Measurements from ENCODE around the gene PLSCR5.

The PLSCR5 gene

GRCh38 chr3:146559388-146559787 lies 45.8 kb downstream of the PLSCR5 start:
- Histone ChIP-seq H3K9ac (ENCODE audit: low read length) (no peak overlapping the region), H3K36me3 (ENCODE audit: control insufficient read depth, insufficient read depth, low read length) (no peaks in the 10 kb centered on the region), H3K9me3 (ENCODE audit: control insufficient read depth, insufficient read depth, low read depth, low read length) (peaks cover 27% of the 10 kb centered on the region), H3K27me3 (ENCODE audit: control insufficient read depth, insufficient read depth, low read length) (no peaks in the 10 kb centered on the region), H3K27ac (ENCODE audit: low read depth, low read length) (no peak overlapping the region), H3K4me3 (ENCODE audit: low read depth, low read length) (no peak overlapping the region), H3K4me1 (ENCODE audit: control insufficient read depth, insufficient read depth, low read length) (no peaks in the 10 kb centered on the region)

GRCh38 chr3:146558781-146559180 lies 46.4 kb downstream of the PLSCR5 start:
- no peak overlapping the region for H3K9ac ChIP-seq (ENCODE audit: low read length)
- H3K4me1 ChIP-seq (ENCODE audit: control insufficient read depth, insufficient read depth, low read length): no peaks in the 10 kb centered on the region
- no peaks in the 10 kb centered on the region for H3K27me3 ChIP-seq (ENCODE audit: control insufficient read depth, insufficient read depth, low read length)

GRCh38 chr3:146557745-146558144 lies 47.4 kb downstream of the PLSCR5 start:
- Histone ChIP-seq H3K4me3 (ENCODE audit: low read depth, low read length) (no peak overlapping the region), H3K4me1 (ENCODE audit: control insufficient read depth, insufficient read depth, low read length) (no peaks in the 10 kb centered on the region), H3K9ac (ENCODE audit: low read length) (no peak overlapping the region), H3K36me3 (ENCODE audit: control insufficient read depth, insufficient read depth, low read length) (no peaks in the 10 kb centered on the region), H3K27ac (ENCODE audit: low read depth, low read length) (no peak overlapping the region), H3K9me3 (ENCODE audit: control insufficient read depth, insufficient read depth, low read depth, low read length) (peaks cover 27% of the 10 kb centered on the region), H3K27me3 (ENCODE audit: control insufficient read depth, insufficient read depth, low read length) (no peaks in the 10 kb centered on the region)

More at GRCh38 chr3:146558781-146559180, 46.4 kb downstream of the PLSCR5 start:
- no peaks in the 10 kb centered on the region for H3K36me3 ChIP-seq (ENCODE audit: control insufficient read depth, insufficient read depth, low read length)
- no peak overlapping the region for H3K4me3 ChIP-seq (ENCODE audit: low read depth, low read length)
- H3K9me3 ChIP-seq (ENCODE audit: control insufficient read depth, insufficient read depth, low read depth, low read length): peaks cover 27% of the 10 kb centered on the region
- no peak overlapping the region for H3K27ac ChIP-seq (ENCODE audit: low read depth, low read length)

GRCh38 chr3:146555311-146555710 lies 49.8 kb downstream of the PLSCR5 start:
- peaks cover 24% of the 10 kb centered on the region for H3K9me3 ChIP-seq (ENCODE audit: control insufficient read depth, insufficient read depth, low read depth, low read length)
- H3K4me3 ChIP-seq (ENCODE audit: low read depth, low read length): no peak overlapping the region
- peaks cover 5% of the 10 kb centered on the region; the same call in 1 of the 2 replicates for H3K4me1 ChIP-seq (ENCODE audit: control insufficient read depth, insufficient read depth, low read length)
- H3K36me3 ChIP-seq (ENCODE audit: control insufficient read depth, insufficient read depth, low read length): no peaks in the 10 kb centered on the region
- H3K27ac ChIP-seq (ENCODE audit: low read depth, low read length): no peak overlapping the region
- no peak overlapping the region for H3K9ac ChIP-seq (ENCODE audit: low read length)
- no peaks in the 10 kb centered on the region for H3K27me3 ChIP-seq (ENCODE audit: control insufficient read depth, insufficient read depth, low read length)

GRCh38 chr3:146554151-146554760 lies 50.9 kb downstream of the PLSCR5 start:
- H3K36me3 ChIP-seq (ENCODE audit: control insufficient read depth, insufficient read depth, low read length): no peaks in the 10 kb centered on the region
- no peak overlapping the region for H3K27ac ChIP-seq (ENCODE audit: low read depth, low read length)
- no peak overlapping the region for H3K4me3 ChIP-seq (ENCODE audit: low read depth, low read length)
- peaks cover 13% of the 10 kb centered on the region; the same call in 1 of the 2 replicates for H3K4me1 ChIP-seq (ENCODE audit: control insufficient read depth, insufficient read depth, low read length)
- H3K9me3 ChIP-seq (ENCODE audit: control insufficient read depth, insufficient read depth, low read depth, low read length): peaks cover 22% of the 10 kb centered on the region
- H3K27me3 ChIP-seq (ENCODE audit: control insufficient read depth, insufficient read depth, low read length): no peaks in the 10 kb centered on the region
- H3K9ac ChIP-seq (ENCODE audit: low read length): no peak overlapping the region

- Histone ChIP-seq H3K9ac (ENCODE audit: low read length) (no peak overlapping the region), H3K4me3 (ENCODE audit: low read depth, low read length) (no peak overlapping the region), H3K36me3 (ENCODE audit: control insufficient read depth, insufficient read depth, low read length) (no peaks in the 10 kb centered on the region), H3K9me3 (ENCODE audit: control insufficient read depth, insufficient read depth, low read depth, low read length) (peaks cover 7% of the 10 kb centered on the region; the same call in 1 of the 2 replicates), H3K4me1 (ENCODE audit: control insufficient read depth, insufficient read depth, low read length) (peaks cover 14% of the 10 kb centered on the region; the same call in 1 of the 2 replicates), H3K27ac (ENCODE audit: low read depth, low read length) (no peak overlapping the region), H3K27me3 (ENCODE audit: control insufficient read depth, insufficient read depth, low read length) (no peaks in the 10 kb centered on the region)
Observed at GRCh38 chr3:146550743-146551510, 54.2 kb downstream of the PLSCR5 start.

GRCh38 chr3:146550070-146550615 lies 55.0 kb downstream of the PLSCR5 start:
- H3K4me1 ChIP-seq (ENCODE audit: control insufficient read depth, insufficient read depth, low read length): peaks cover 14% of the 10 kb centered on the region
- no peaks in the 10 kb centered on the region for H3K27me3 ChIP-seq (ENCODE audit: control insufficient read depth, insufficient read depth, low read length)
- H3K9me3 ChIP-seq (ENCODE audit: control insufficient read depth, insufficient read depth, low read depth, low read length): no peaks in the 10 kb centered on the region
- no peak overlapping the region for H3K4me3 ChIP-seq (ENCODE audit: low read depth, low read length)
- no peaks in the 10 kb centered on the region for H3K36me3 ChIP-seq (ENCODE audit: control insufficient read depth, insufficient read depth, low read length)
- no peak overlapping the region for H3K9ac ChIP-seq (ENCODE audit: low read length)
- H3K27ac ChIP-seq (ENCODE audit: low read depth, low read length): no peak overlapping the region

- Histone ChIP-seq H3K9ac (ENCODE audit: low read length) (no peak overlapping the region), H3K27me3 (ENCODE audit: control insufficient read depth, insufficient read depth, low read length) (no peaks in the 10 kb centered on the region), H3K9me3 (ENCODE audit: control insufficient read depth, insufficient read depth, low read depth, low read length) (no peaks in the 10 kb centered on the region), H3K27ac (ENCODE audit: low read depth, low read length) (no peak overlapping the region), H3K4me1 (ENCODE audit: control insufficient read depth, insufficient read depth, low read length) (peaks cover 19% of the 10 kb centered on the region), H3K4me3 (ENCODE audit: low read depth, low read length) (no peak overlapping the region), H3K36me3 (ENCODE audit: control insufficient read depth, insufficient read depth, low read length) (no peaks in the 10 kb centered on the region)
Observed at GRCh38 chr3:146547235-146547835, 57.8 kb downstream of the PLSCR5 start.

- no peaks in the 10 kb centered on the region for H3K9me3 ChIP-seq (ENCODE audit: control insufficient read depth, insufficient read depth, low read depth, low read length)
- no peak overlapping the region for H3K4me3 ChIP-seq (ENCODE audit: low read depth, low read length)
- H3K4me1 ChIP-seq (ENCODE audit: control insufficient read depth, insufficient read depth, low read length): peaks cover 24% of the 10 kb centered on the region
- H3K27ac ChIP-seq (ENCODE audit: low read depth, low read length): no peak overlapping the region
- H3K36me3 ChIP-seq (ENCODE audit: control insufficient read depth, insufficient read depth, low read length): peaks cover 9% of the 10 kb centered on the region; the same call in 1 of the 2 replicates
- H3K9ac ChIP-seq (ENCODE audit: low read length): no peak overlapping the region
- no peaks in the 10 kb centered on the region for H3K27me3 ChIP-seq (ENCODE audit: control insufficient read depth, insufficient read depth, low read length)
Observed at GRCh38 chr3:146546366-146546965, 58.7 kb downstream of the PLSCR5 start.

GRCh38 chr3:146544929-146545528 lies 60.1 kb downstream of the PLSCR5 start:
- 0 out of 2 replicates have a peak overlapping the region, but pooled peaks have one; percentile 69 for H3K27ac ChIP-seq (ENCODE audit: low read depth, low read length)

More at GRCh38 chr3:146544929-146545528, 60.1 kb downstream of the PLSCR5 start:
- Histone ChIP-seq H3K4me3 (ENCODE audit: low read depth, low read length) (peak overlapping the region; percentile 80), H3K36me3 (ENCODE audit: control insufficient read depth, insufficient read depth, low read length) (peaks cover 22% of the 10 kb centered on the region; the same call in 1 of the 2 replicates), H3K27me3 (ENCODE audit: control insufficient read depth, insufficient read depth, low read length) (no peaks in the 10 kb centered on the region), H3K9me3 (ENCODE audit: control insufficient read depth, insufficient read depth, low read depth, low read length) (peaks cover 2% of the 10 kb centered on the region; the same call in 1 of the 2 replicates), H3K4me1 (ENCODE audit: control insufficient read depth, insufficient read depth, low read length) (peaks cover 18% of the 10 kb centered on the region), H3K9ac (ENCODE audit: low read length) (peak overlapping the region; percentile 85)

All from HUES6 (cell line).